ENCODE results near the gene IGLON5. TPM values are rescaled to one million over a fixed set of nuclear protein-coding genes. Genes with fewer than 3 reads are reported as not detected.

Gene IGLON5
- polyA plus RNA-seq (2013): 15.5 and 15.8 TPM in 2 replicates

DNA sequence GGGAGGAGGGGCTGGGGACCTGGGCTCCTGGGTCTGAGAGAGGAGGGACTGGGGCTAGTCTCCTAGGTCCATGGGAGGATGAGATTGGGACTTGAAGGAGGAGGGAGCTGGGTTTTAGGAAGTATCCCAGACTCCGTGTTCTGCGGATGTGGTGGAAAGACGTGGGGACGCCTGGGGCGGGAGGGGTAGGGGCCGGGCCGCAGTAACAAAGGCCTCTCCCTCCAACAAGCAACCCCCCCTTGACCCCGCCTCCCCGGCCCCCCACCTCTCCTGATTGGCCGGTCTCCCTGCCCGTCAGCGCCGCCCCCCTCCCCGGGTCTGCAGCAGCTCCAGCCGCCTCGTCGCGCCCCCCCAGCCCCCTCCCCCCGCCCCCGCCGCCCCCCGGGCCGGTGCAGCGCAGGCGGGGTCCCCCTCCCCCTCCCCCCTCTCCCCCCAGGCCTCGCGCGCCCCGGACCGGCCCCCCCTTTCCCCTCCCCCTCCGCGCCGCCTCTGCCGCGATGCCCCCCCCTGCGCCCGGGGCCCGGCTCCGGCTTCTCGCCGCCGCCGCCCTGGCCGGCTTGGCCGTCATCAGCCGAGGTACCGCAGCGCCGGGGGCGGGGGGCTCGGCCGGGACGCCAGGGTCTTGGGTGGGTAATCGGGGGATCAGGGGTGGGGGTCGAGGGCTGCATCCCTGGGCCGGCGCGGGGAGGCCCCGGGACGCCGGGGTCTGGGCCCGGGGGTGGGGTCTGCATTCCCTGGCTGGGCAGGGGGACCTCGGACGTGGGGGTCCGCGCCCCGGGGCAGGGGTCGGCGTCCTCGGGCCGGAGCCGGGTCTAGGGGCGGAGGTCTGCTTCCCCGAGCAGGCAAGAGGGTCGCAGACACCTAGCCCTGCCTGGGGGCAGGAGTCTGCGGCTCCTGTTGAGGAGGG lies at the start of gene IGLON5:
IGLON5 (plus strand) TSS at position 294 of the 907 bp plus-strand sequence; CDS start at position 498, 204 bp downstream.
- Histone ChIP-seq H3K36me3 (ENCODE audit: control insufficient read depth in 1 of 2, insufficient read depth in 2 of 2, low read length in 2 of 2) (no peaks in the 10 kb centered on the region), H4K91ac (ENCODE audit: low read depth, low read length) (peak within 1 kb of the TSS; percentile 76), H2BK12ac (ENCODE audit: low read length) (no peak within 1 kb of the TSS), H2BK5ac (ENCODE audit: low read depth, low read length, poor library complexity) (peak within 1 kb of the TSS; percentile 40), H4K8ac (ENCODE audit: low read depth, low read length) (peak within 1 kb of the TSS; percentile 47), H3K4me2 (ENCODE audit: low read length) (peak within 1 kb of the TSS; percentile 59), H3K9me3 (ENCODE audit: insufficient read depth, low read depth, low read length) (peaks cover 5% of the 10 kb centered on the region), H4K12ac (ENCODE audit: low read depth, low read length) (peak within 1 kb of the TSS; percentile 30), H3K79me2 (ENCODE audit: control insufficient read depth, insufficient read depth, low read length, poor library complexity) (no peaks in the 10 kb centered on the region), H3K4ac (ENCODE audit: low read depth, low read length) (no peak within 1 kb of the TSS), H3K23ac (ENCODE audit: low read length) (no peak within 1 kb of the TSS), H3K79me1 (ENCODE audit: low read length) (no peaks in the 10 kb centered on the region), H3K4me3 (ENCODE audit: low read depth, low read length) (peak within 1 kb of the TSS; percentile 64), H3K9ac (ENCODE audit: low read length) (no peak within 1 kb of the TSS), H2AFZ (ENCODE audit: insufficient read depth, low read length, poor library complexity) (no peak within 1 kb of the TSS), H2BK120ac (ENCODE audit: insufficient read depth, low read length, poor library complexity) (no peak within 1 kb of the TSS), H3K14ac (ENCODE audit: low read length) (no peak within 1 kb of the TSS), H3K27ac (ENCODE audit: low read depth, low read length) (no peak within 1 kb of the TSS), H3K18ac (ENCODE audit: low read length) (no peak within 1 kb of the TSS), H3K4me1 (ENCODE audit: control insufficient read depth in 1 of 2, insufficient read depth in 2 of 2, low read length in 2 of 2) (no peaks in the 10 kb centered on the region), H2AK5ac (ENCODE audit: low read length) (no peak within 1 kb of the TSS), H3K27me3 (ENCODE audit: insufficient read depth, low read length) (no peaks in the 10 kb centered on the region)
- no CpG with 5 or more reads among the region's 76 CpGs for WGBS (ENCODE audit: extremely low coverage, insufficient coverage, insufficient read length)
- no peak for DNase-seq

DNA sequence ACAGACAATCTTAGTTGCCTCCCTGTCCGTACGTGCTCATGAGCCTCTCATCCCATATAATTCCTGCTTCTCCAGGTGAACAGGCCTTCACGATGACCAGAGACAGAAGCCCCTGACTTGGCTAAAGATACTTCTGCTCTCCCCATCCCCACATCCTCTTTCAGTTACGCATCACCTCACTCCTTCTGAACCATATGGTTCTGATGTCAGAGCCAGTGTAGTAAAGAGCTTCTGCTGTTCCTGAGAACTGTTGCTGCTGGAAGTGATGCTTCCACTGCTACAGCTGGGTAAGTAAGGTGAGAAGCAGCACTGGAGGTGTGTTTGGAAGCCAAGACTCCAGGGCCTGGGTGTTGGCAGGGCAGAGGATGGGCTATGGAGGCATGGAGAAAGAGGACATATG lies 47.6 kb upstream of the IGLON5 start:
- Histone ChIP-seq H3K4me2 (ENCODE audit: low read length) (no peak overlapping the region), H3K4me1 (ENCODE audit: control insufficient read depth in 1 of 2, insufficient read depth in 2 of 2, low read length in 2 of 2) (peaks cover 0 to 5% of the 10 kb centered on the region in 2 experiments), H4K12ac (ENCODE audit: low read depth, low read length) (no peak overlapping the region), H2BK12ac (ENCODE audit: low read length) (no peak overlapping the region), H3K14ac (ENCODE audit: low read length) (no peak overlapping the region), H4K8ac (ENCODE audit: low read depth, low read length) (no peak overlapping the region), H3K9me3 (ENCODE audit: insufficient read depth, low read depth, low read length) (peaks cover 4% of the 10 kb centered on the region), H4K91ac (ENCODE audit: low read depth, low read length) (no peak overlapping the region), H2BK120ac (ENCODE audit: insufficient read depth, low read length, poor library complexity) (no peak overlapping the region), H3K36me3 (ENCODE audit: control insufficient read depth in 1 of 2, insufficient read depth in 2 of 2, low read length in 2 of 2) (no peaks in the 10 kb centered on the region), H2BK5ac (ENCODE audit: low read depth, low read length, poor library complexity) (no peak overlapping the region), H3K27ac (ENCODE audit: low read depth, low read length) (no peak overlapping the region), H3K79me2 (ENCODE audit: control insufficient read depth, insufficient read depth, low read length, poor library complexity) (no peaks in the 10 kb centered on the region), H3K79me1 (ENCODE audit: low read length) (no peaks in the 10 kb centered on the region), H3K18ac (ENCODE audit: low read length) (no peak overlapping the region), H2AFZ (ENCODE audit: insufficient read depth, low read length, poor library complexity) (no peak overlapping the region), H3K27me3 (ENCODE audit: insufficient read depth, low read length) (no peaks in the 10 kb centered on the region), H3K9ac (ENCODE audit: low read length) (no peak overlapping the region), H3K4me3 (ENCODE audit: low read depth, low read length) (no peak overlapping the region), H3K4ac (ENCODE audit: low read depth, low read length) (no peak overlapping the region), H3K23ac (ENCODE audit: low read length) (no peak overlapping the region), H2AK5ac (ENCODE audit: low read length) (no peak overlapping the region)
- DNase-seq: no peak
- WGBS (ENCODE audit: extremely low coverage, insufficient coverage, insufficient read length): no CpG with 5 or more reads among the region's 4 CpGs

DNA sequence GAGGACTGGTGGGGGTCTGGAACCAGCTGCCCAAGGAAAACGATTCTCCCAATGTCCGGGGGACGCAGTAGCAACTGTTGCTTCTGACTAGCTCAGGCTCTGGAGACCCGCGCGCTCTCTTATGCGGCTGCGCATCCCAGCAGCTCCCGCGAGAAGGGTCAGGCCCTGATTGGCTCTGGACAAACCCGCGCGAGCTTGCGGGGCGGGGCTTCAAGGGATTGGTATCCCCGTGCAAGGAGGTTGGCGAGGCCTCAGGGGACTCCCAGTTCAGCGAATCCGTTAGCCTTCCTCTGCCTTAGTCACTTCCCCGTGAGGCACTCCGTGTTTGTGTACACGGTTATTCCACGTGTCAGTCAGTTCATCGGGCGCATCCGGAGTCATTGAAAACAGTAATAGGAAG lies 40.4 kb upstream of the IGLON5 start:
- Histone ChIP-seq H2AFZ (ENCODE audit: insufficient read depth, low read length, poor library complexity) (no peak overlapping the region), H2BK5ac (ENCODE audit: low read depth, low read length, poor library complexity) (no peak overlapping the region)

DNA sequence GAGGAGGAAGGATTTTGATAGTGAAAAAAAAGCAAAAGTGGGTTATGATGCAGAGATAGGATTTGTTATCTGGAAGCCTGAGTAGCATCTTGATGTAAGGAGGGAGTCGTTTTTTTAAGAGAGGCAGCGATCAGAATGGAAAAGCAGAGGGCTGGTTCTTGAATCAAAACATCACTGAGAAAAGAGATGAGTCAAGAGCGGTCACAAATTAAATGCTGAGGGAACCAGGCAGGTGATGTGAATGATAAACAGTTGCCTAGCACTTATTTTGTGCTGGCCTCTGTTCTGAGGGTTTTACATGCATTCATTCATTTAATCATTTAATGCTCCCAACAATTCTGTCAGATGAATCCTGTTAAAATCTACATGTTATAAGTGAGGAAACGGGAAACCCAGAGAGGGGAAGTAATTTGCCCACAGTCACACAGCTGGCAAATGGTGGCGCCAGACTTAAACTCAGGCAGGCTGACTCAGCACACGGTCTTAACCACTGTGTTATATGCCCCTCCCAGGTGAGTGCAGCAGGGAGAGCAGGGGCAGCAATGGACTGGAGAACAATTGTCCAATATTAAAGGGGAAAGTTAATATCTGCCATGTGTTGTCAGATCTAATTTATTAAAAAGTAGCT lies 39.1 kb upstream of the IGLON5 start:
- Histone ChIP-seq H3K14ac (ENCODE audit: low read length) (no peak overlapping the region), H2AK5ac (ENCODE audit: low read length) (no peak overlapping the region), H3K79me1 (ENCODE audit: low read length) (no peaks in the 10 kb centered on the region), H3K23ac (ENCODE audit: low read length) (no peak overlapping the region), H4K8ac (ENCODE audit: low read depth, low read length) (no peak overlapping the region), H3K27me3 (ENCODE audit: insufficient read depth, low read length) (no peaks in the 10 kb centered on the region), H3K18ac (ENCODE audit: low read length) (no peak overlapping the region), H4K12ac (ENCODE audit: low read depth, low read length) (no peak overlapping the region), H3K9me3 (ENCODE audit: insufficient read depth, low read depth, low read length) (no peaks in the 10 kb centered on the region), H3K9ac (ENCODE audit: low read length) (no peak overlapping the region), H2BK5ac (ENCODE audit: low read depth, low read length, poor library complexity) (no peak overlapping the region), H3K27ac (ENCODE audit: low read depth, low read length) (no peak overlapping the region), H4K91ac (ENCODE audit: low read depth, low read length) (no peak overlapping the region), H3K36me3 (ENCODE audit: control insufficient read depth in 1 of 2, insufficient read depth in 2 of 2, low read length in 2 of 2) (no peaks in the 10 kb centered on the region), H2BK12ac (ENCODE audit: low read length) (no peak overlapping the region), H3K4ac (ENCODE audit: low read depth, low read length) (no peak overlapping the region), H2AFZ (ENCODE audit: insufficient read depth, low read length, poor library complexity) (no peak overlapping the region), H3K4me3 (ENCODE audit: low read depth, low read length) (no peak overlapping the region), H2BK120ac (ENCODE audit: insufficient read depth, low read length, poor library complexity) (no peak overlapping the region), H3K4me1 (ENCODE audit: control insufficient read depth in 1 of 2, insufficient read depth in 2 of 2, low read length in 2 of 2) (no peaks in the 10 kb centered on the region), H3K79me2 (ENCODE audit: control insufficient read depth, insufficient read depth, low read length, poor library complexity) (no peaks in the 10 kb centered on the region), H3K4me2 (ENCODE audit: low read length) (no peak overlapping the region)
- no CpG with 5 or more reads among the region's 6 CpGs for WGBS (ENCODE audit: extremely low coverage, insufficient coverage, insufficient read length)
- DNase-seq: no peak

More for the DNA sequence above, 40.4 kb upstream of the IGLON5 start:
- Histone ChIP-seq H2AK5ac (ENCODE audit: low read length) (no peak overlapping the region), H3K14ac (ENCODE audit: low read length) (no peak overlapping the region), H3K9ac (ENCODE audit: low read length) (no peak overlapping the region), H4K8ac (ENCODE audit: low read depth, low read length) (no peak overlapping the region), H3K4ac (ENCODE audit: low read depth, low read length) (no peak overlapping the region), H2BK12ac (ENCODE audit: low read length) (no peak overlapping the region), H3K27me3 (ENCODE audit: insufficient read depth, low read length) (no peaks in the 10 kb centered on the region), H3K4me3 (ENCODE audit: low read depth, low read length) (no peak overlapping the region), H2BK120ac (ENCODE audit: insufficient read depth, low read length, poor library complexity) (no peak overlapping the region), H3K4me2 (ENCODE audit: low read length) (no peak overlapping the region), H4K91ac (ENCODE audit: low read depth, low read length) (no peak overlapping the region), H3K79me2 (ENCODE audit: control insufficient read depth, insufficient read depth, low read length, poor library complexity) (no peaks in the 10 kb centered on the region), H3K4me1 (ENCODE audit: control insufficient read depth in 1 of 2, insufficient read depth in 2 of 2, low read length in 2 of 2) (peaks cover 0 to 5% of the 10 kb centered on the region in 2 experiments), H3K9me3 (ENCODE audit: insufficient read depth, low read depth, low read length) (no peaks in the 10 kb centered on the region), H4K12ac (ENCODE audit: low read depth, low read length) (no peak overlapping the region), H3K23ac (ENCODE audit: low read length) (no peak overlapping the region), H3K18ac (ENCODE audit: low read length) (no peak overlapping the region), H3K79me1 (ENCODE audit: low read length) (no peaks in the 10 kb centered on the region), H3K36me3 (ENCODE audit: control insufficient read depth in 1 of 2, insufficient read depth in 2 of 2, low read length in 2 of 2) (no peaks in the 10 kb centered on the region), H3K27ac (ENCODE audit: low read depth, low read length) (no peak overlapping the region)
- DNase-seq: no peak
- no CpG with 5 or more reads among the region's 26 CpGs for whole genome bisulfite sequencing (ENCODE audit: extremely low coverage, insufficient coverage, insufficient read length)

Measured in trophoblast cell (in vitro differentiated cells and primary cell).